Measurements from ENCODE around the gene SEC14L6.

SEC14L6 gene

DNA sequence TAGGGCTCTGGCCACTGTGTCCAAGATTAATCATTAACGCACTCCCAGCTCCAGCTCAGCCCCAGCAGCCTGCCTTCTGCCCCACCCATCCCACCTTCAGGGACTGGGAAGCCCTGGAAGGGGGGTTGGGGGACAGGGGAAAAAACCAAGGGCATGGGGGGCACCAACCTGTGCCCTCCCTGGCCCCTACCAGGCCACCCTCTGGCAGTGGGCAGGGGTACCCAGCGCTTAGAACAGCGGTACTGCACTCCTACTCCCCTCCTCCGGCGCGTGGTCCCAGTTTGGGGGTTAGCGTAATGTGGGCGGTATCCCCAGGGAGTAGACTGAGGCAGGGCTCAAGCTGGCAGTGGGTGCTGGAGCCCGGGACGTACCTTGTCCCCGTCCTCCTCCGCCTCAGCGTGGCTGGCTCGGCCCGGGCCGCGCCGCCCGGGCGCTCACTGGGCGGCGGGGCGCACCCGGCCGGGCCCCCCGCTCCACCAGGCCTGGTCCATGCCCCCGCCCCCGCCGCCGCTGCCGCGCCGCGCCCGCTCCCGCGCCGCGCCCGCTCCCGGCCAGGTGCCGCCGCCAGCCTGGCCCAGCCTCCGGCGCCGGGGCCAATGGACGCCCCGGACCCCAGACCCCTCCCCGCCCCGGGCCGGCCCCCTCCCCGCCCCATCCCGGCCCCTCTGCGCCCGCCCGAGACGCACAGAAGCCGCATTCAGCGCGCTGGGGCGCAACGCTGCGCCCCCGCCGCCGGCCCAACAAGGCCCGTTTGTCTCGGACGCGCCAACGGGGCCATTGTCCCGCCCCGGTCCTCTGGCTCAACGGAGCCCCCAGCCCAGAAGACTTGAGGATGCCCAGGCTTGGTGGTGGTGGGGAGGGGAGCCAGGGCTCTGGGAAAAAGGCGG lies 27.8 kb upstream of the SEC14L6 start, which contains the start of gene GAL3ST1:
GAL3ST1 (minus strand) TSS at position 571 of the 887 bp plus-strand sequence. CDS start 17,273 bp downstream, outside the sequence.
- no peak for TF ChIP-seq EZH2phosphoT487 (IDR thresholded peaks at IDR 0.05; ENCODE audit: borderline replicate concordance, low read length)
- TF ChIP-seq, protein P1, sequence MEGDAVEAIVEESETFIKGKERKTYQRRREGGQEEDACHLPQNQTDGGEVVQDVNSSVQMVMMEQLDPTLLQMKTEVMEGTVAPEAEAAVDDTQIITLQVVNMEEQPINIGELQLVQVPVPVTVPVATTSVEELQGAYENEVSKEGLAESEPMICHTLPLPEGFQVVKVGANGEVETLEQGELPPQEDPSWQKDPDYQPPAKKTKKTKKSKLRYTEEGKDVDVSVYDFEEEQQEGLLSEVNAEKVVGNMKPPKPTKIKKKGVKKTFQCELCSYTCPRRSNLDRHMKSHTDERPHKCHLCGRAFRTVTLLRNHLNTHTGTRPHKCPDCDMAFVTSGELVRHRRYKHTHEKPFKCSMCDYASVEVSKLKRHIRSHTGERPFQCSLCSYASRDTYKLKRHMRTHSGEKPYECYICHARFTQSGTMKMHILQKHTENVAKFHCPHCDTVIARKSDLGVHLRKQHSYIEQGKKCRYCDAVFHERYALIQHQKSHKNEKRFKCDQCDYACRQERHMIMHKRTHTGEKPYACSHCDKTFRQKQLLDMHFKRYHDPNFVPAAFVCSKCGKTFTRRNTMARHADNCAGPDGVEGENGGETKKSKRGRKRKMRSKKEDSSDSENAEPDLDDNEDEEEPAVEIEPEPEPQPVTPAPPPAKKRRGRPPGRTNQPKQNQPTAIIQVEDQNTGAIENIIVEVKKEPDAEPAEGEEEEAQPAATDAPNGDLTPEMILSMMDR (IDR thresholded peaks at IDR 0.05; ENCODE audit: low read depth, low read length, poor library complexity, severe bottlenecking), result no peak
- Histone ChIP-seq H3K27me3 (ENCODE audit: control insufficient read depth, low read length) (no peaks in the 10 kb centered on the region), H4K20me1 (ENCODE audit: control insufficient read depth, insufficient read depth, low read depth, low read length) (peaks cover 4% of the 10 kb centered on the region; the same call in 1 of the 2 replicates), H3K9me2 (replicated peaks; ENCODE audit: control insufficient read depth, low read length) (no peaks in the 10 kb centered on the region), H3K4me1 (ENCODE audit: control insufficient read depth, low read length) (no peaks in the 10 kb centered on the region), H3K9me3 (ENCODE audit: control insufficient read depth, insufficient read depth, low read length) (no peaks in the 10 kb centered on the region), H3K36me3 (ENCODE audit: control insufficient read depth, low read length) (peaks cover 42% of the 10 kb centered on the region), H3F3A (ENCODE audit: control insufficient read depth, insufficient read depth) (no peaks in the 10 kb centered on the region), H3K27ac (ENCODE audit: low read depth, low read length) (no peak within 1 kb of the TSS), H3K79me2 (ENCODE audit: control insufficient read depth, low read length) (no peaks in the 10 kb centered on the region), H3K4me2 (ENCODE audit: low read length) (no peak within 1 kb of the TSS), H3K4me3 (ENCODE audit: low read length) (no peak within 1 kb of the TSS)

DNA sequence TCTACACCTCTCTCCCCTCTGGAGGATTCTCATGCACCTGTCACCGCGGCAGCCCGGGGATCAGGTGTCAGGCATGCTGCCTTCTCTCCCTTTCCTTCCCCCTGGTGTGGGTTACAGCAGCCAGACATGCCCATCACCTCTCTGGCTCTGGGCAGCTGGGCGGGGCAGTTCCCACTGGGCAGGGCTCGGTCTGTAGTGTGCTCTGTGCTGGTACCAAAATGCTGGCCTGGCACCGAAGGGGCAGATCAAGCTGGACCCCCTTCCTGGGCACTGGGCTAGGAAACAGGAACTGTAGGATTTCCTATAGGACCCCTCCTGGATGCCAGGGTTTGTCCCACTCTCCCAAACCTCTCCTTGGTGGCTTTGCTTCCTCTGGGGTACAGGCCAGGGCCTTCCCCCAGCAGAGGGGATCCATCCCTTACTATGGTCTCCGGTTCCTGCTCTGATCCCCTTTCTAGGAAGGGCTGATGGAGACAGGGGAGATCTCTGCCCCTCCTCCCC lies 27.1 kb upstream of the SEC14L6 start:
- no peaks in the 10 kb centered on the region for H3K9me2 ChIP-seq (replicated peaks; ENCODE audit: control insufficient read depth, low read length)
- H3K4me3 ChIP-seq (ENCODE audit: low read length), result no peak overlapping the region
- H3K79me2 ChIP-seq (ENCODE audit: control insufficient read depth, low read length), result no peaks in the 10 kb centered on the region
- no peaks in the 10 kb centered on the region for H3K9me3 ChIP-seq (ENCODE audit: control insufficient read depth, insufficient read depth, low read length)
- H3K27me3 ChIP-seq (ENCODE audit: control insufficient read depth, low read length), result no peaks in the 10 kb centered on the region
- no peaks in the 10 kb centered on the region for H3K4me1 ChIP-seq (ENCODE audit: control insufficient read depth, low read length)
- H4K20me1 ChIP-seq (ENCODE audit: control insufficient read depth, insufficient read depth, low read depth, low read length), result peaks cover 4% of the 10 kb centered on the region; the same call in 1 of the 2 replicates
- H3F3A ChIP-seq (ENCODE audit: control insufficient read depth, insufficient read depth), result no peaks in the 10 kb centered on the region
- H3K27ac ChIP-seq (ENCODE audit: low read depth, low read length), result no peak overlapping the region
- H3K36me3 ChIP-seq (ENCODE audit: control insufficient read depth, low read length), result peaks cover 35% of the 10 kb centered on the region
- H3K4me2 ChIP-seq (ENCODE audit: low read length), result no peak overlapping the region
- TF ChIP-seq, protein P1 (IDR thresholded peaks at IDR 0.05; ENCODE audit: low read depth, low read length, poor library complexity, severe bottlenecking), result no peak
- TF ChIP-seq EZH2phosphoT487 (IDR thresholded peaks at IDR 0.05; ENCODE audit: borderline replicate concordance, low read length), result no peak

DNA sequence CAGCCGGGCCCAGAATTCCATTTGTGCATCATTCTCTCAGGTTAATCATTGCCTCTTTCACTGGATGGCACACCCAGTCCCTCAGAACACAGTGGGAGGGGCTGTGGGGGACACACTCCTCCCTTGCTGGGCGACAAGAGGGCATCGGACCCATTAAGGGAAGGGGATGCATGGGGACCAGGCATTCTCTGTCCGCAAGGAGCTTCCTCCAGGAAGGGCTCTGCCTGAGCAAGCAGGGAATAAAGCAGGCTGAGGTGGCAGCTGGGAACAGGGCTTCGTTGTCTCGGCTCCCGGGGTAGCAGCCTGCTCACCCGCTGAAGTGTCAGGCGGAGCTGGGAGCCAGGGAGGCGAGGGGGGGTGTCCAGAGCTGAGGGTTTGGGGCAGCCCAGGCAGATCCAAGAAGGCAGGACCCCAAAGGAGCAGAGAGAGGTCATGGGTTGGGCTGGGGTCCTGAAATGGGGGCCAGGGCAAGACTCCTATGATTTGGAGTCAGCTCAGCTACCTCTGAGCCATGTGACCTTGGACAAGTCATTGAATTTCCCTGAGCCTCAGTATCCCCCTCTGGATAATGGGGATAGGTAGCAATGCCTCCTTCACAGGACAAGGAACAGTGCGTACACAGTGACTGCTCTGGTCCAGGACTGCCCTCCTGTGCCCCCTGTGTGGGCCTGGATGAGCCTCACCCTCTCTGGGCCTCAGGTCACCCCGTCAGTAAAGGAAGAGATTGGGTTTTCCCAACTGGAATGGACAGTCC lies 26.5 kb upstream of the SEC14L6 start:
- Histone ChIP-seq H3K79me2 (ENCODE audit: control insufficient read depth, low read length) (no peaks in the 10 kb centered on the region), H3K4me2 (ENCODE audit: low read length) (no peak overlapping the region), H3K9me2 (replicated peaks; ENCODE audit: control insufficient read depth, low read length) (no peaks in the 10 kb centered on the region), H4K20me1 (ENCODE audit: control insufficient read depth, insufficient read depth, low read depth, low read length) (peaks cover 4% of the 10 kb centered on the region; the same call in 1 of the 2 replicates), H3K4me1 (ENCODE audit: control insufficient read depth, low read length) (no peaks in the 10 kb centered on the region), H3K9me3 (ENCODE audit: control insufficient read depth, insufficient read depth, low read length) (no peaks in the 10 kb centered on the region), H3K27me3 (ENCODE audit: control insufficient read depth, low read length) (0 out of 2 replicates have a peak, but pooled peaks cover 3% of the 10 kb centered on the region), H3K4me3 (ENCODE audit: low read length) (no peak overlapping the region), H3F3A (ENCODE audit: control insufficient read depth, insufficient read depth) (no peaks in the 10 kb centered on the region), H3K27ac (ENCODE audit: low read depth, low read length) (no peak overlapping the region), H3K36me3 (ENCODE audit: control insufficient read depth, low read length) (peaks cover 29% of the 10 kb centered on the region)
- TF ChIP-seq, protein P1 (IDR thresholded peaks at IDR 0.05; ENCODE audit: low read depth, low read length, poor library complexity, severe bottlenecking), result no peak

Measured in DOHH2 (cell line).